SK-N-SH (cell line): Measurements from ENCODE around the gene SLC25A17. TPM values are rescaled to one million over a fixed set of nuclear protein-coding genes. Genes with fewer than 3 reads are reported as not detected.

ENCODE experiments used
- CTCF ChIA-PET: fragments of 300-600, 350-600 bp; formaldehyde crosslinking; extraction: SDS; loops from one replicate; lab custom pipeline; 2021; lab: Yijun Ruan, JAX
- POLR2A ChIA-PET: fragments of 350-600 bp; sonication (Branson Sonifier 250); formaldehyde crosslinking; extraction: SDS; loops from one replicate; lab custom pipeline; 2020; ENCODE audit warnings: antibody characterized with exemption, inconsistent platforms; lab: Yijun Ruan, JAX
- DNase-seq: peaks from one replicate; pipeline ENCODE4 v3.0.0; 2012
- H2AFZ ChIP-seq: fragments of 200-600 bp; sonication (generic); 2 replicates; pipeline ENCODE4 v1.8.1; 2016; ENCODE audit warnings: antibody characterized with exemption, mild to moderate bottlenecking, low read depth
- H3F3A ChIP-seq: fragments of 200-600 bp; sonication (generic); replicated peaks from 2 replicates; pipeline ENCODE3; 2016; ENCODE audit warnings: antibody characterized with exemption, mild to moderate bottlenecking; ENCODE audit not compliant: insufficient read depth
- H3K27ac ChIP-seq, 2 experiments: fragments of 200-500 bp in 1 of 2; fragments of 200-600 bp in 1 of 2; sonication (Bioruptor generic) in 1 of 2; sonication (generic), shearing (Covaris generic) in 1 of 2; 2 replicates each; pipeline versions ENCODE4 v1.5.1 to v1.6.1; 2014 to 2016; ENCODE audit warnings: low read depth in 2 of 2, inconsistent platforms in 1 of 2, low read length in 1 of 2, mild to moderate bottlenecking in 1 of 2, mixed read lengths in 1 of 2
- H3K27me3 ChIP-seq: fragments of 200-600 bp; sonication (generic), shearing (Covaris generic); 2 replicates; pipeline ENCODE4 v1.6.1; 2016; ENCODE audit warnings: mixed run types; ENCODE audit not compliant: insufficient read depth
- H3K36me3 ChIP-seq, 2 experiments: fragments of 200-500 bp in 1 of 2; fragments of 200-600 bp in 1 of 2; sonication (Bioruptor generic) in 1 of 2; sonication (generic) in 1 of 2; replicated peaks in 1 of 2; 2 replicates each; pipeline versions ENCODE3 to v1.5.1; 2014 to 2016; ENCODE audit warnings: low read length in 1 of 2, mild to moderate bottlenecking in 1 of 2; ENCODE audit not compliant: insufficient read depth in 2 of 2, control insufficient read depth in 1 of 2
- H3K4me1 ChIP-seq, 2 experiments: fragments of 200-500 bp in 1 of 2; fragments of 200-600 bp in 1 of 2; sonication (Bioruptor generic) in 1 of 2; sonication (generic), shearing (Covaris generic) in 1 of 2; 2 replicates each; pipeline versions ENCODE4 v1.5.1 to v1.6.1; 2014 to 2016; ENCODE audit warnings: low read depth in 1 of 2, low read length in 1 of 2, mixed run types in 1 of 2; ENCODE audit not compliant: insufficient read depth in 2 of 2, control insufficient read depth in 1 of 2
- H3K4me2 ChIP-seq: fragments of 200-600 bp; sonication (generic), shearing (Covaris generic); 2 replicates; pipeline ENCODE4 v1.6.1; 2017; ENCODE audit warnings: mixed run types
- H3K4me3 ChIP-seq, 2 experiments: fragments of 200-500 bp in 1 of 2; fragments of 200-600 bp in 1 of 2; sonication (Bioruptor generic) in 1 of 2; sonication (generic), shearing (Covaris generic) in 1 of 2; 2 replicates each; pipeline versions ENCODE4 v1.5.1 to v1.8.1; 2014 to 2016; ENCODE audit warnings: low read depth in 2 of 2, inconsistent platforms in 1 of 2, low read length in 1 of 2, mild to moderate bottlenecking in 1 of 2, mixed read lengths in 1 of 2, moderate library complexity in 1 of 2
- H3K79me2 ChIP-seq: fragments of 200-600 bp; sonication (generic); 2 replicates; pipeline ENCODE4 v1.8.1; 2017; ENCODE audit warnings: mild to moderate bottlenecking; ENCODE audit not compliant: insufficient read depth
- H3K9ac ChIP-seq: fragments of 200-600 bp; sonication (generic); 2 replicates; pipeline ENCODE4 v1.6.1; 2017; ENCODE audit warnings: mixed run types
- H3K9me2 ChIP-seq: fragments of 200-600 bp; sonication (generic); 2 replicates; pipeline ENCODE4 v1.6.1; 2017; ENCODE audit warnings: mixed run types
- H3K9me3 ChIP-seq: fragments of 200-600 bp; sonication (generic); 2 replicates; pipeline ENCODE4 v1.6.1; 2017; ENCODE audit warnings: mixed run types, mild to moderate bottlenecking, moderate library complexity
- H4K20me1 ChIP-seq: fragments of 200-600 bp; sonication (generic); 2 replicates; pipeline ENCODE4 v1.6.1; 2017; ENCODE audit warnings: mild to moderate bottlenecking, mixed run types; ENCODE audit not compliant: insufficient read depth
- ELF1 ChIP-seq: IDR thresholded peaks from 2 replicates; pipeline ENCODE4 v1.4.0; 2012
- GABPA ChIP-seq: IDR thresholded peaks from 2 replicates; pipeline ENCODE4 v1.4.0; 2012; ENCODE audit warnings: low read depth, mild to moderate bottlenecking
- GATA2 ChIP-seq: sonication (generic); formaldehyde crosslinking; IDR thresholded peaks from 2 replicates; pipeline ENCODE4 v1.5.0; 2020; ENCODE audit warnings: mild to moderate bottlenecking, missing genetic modification reagents
- JUND ChIP-seq: IDR thresholded peaks from 2 replicates; pipeline ENCODE4 v1.4.0; 2012
- NFIC ChIP-seq: IDR thresholded peaks from 2 replicates; pipeline ENCODE4 v1.4.0; 2012; ENCODE audit warnings: borderline replicate concordance
- RCOR1 ChIP-seq: fragments of 150-350 bp; IDR thresholded peaks from 2 replicates; pipeline ENCODE4 v1.6.1; 2017; ENCODE audit warnings: antibody characterized with exemption, low read length
- RFX5 ChIP-seq: IDR thresholded peaks from 2 replicates; pipeline ENCODE4 v1.6.1; 2012; ENCODE audit warnings: mild to moderate bottlenecking, improper control_type of control experiment, low read length
- SMC3 ChIP-seq: IDR thresholded peaks from 2 replicates; pipeline ENCODE4 v1.6.1; 2012; ENCODE audit warnings: low read depth, low read length, improper control_type of control experiment
- WGBS: methylation state at CpG from one replicate; pipeline ENCODE4 v1.1.6; 2017; ENCODE audit warnings: low lambda C conversion rate; 5-methylcytosine and 5-hydroxymethylcytosine counted together
- polyA plus RNA-seq, 3 experiments: library from polyadenylated mRNA; depleted of rRNA; stranded (reverse); fragments of >200 nt; gene quantifications; 2 replicates each; pipeline ENCODE4 v1.2.3, GENCODE V29; 2012
- TF ChIP-seq, protein P1 (sequence below): fragments of 150-350 bp; IDR thresholded peaks from 2 replicates; pipeline ENCODE4 v1.6.1; 2016; ENCODE audit warnings: mild to moderate bottlenecking, low read depth, low read length
- TF ChIP-seq, protein P2 (sequence below): IDR thresholded peaks from 2 replicates; pipeline ENCODE4 v1.6.1; 2012; ENCODE audit warnings: mild to moderate bottlenecking, low read depth, low read length, moderate library complexity
- TF ChIP-seq, protein P3 (sequence below): IDR thresholded peaks from 2 replicates; pipeline ENCODE4; 2012

The SLC25A17 gene
- polyA plus RNA-seq, 1 of the 3 experiments (the other 2 are of a cell fraction) = 11.1 TPM

DNA sequence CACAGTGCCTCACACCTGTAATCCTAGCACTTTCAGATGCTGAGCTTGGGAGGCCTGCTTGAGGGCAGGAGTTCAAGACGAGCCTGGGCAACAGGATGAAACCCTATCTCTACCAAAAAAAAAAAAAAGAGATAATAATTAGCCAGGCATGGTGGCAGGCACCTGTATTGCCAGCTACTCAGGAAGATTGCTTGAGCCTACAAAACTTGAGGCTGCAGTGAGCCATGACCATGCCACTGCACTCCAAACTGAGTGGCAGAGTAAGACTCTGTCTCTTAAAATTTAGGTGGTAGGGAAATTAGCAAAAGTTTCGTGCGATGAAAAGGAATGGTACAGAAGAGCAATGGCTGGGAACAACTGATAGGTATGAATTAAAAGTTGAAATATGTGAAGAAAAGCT is 19.3 kb upstream of the SLC25A17 start:
- no peaks in the 10 kb centered on the region for H3F3A ChIP-seq
- no peaks in the 10 kb centered on the region for H3K9me3 ChIP-seq
- H2AFZ ChIP-seq = no peak overlapping the region
- WGBS = 96% methylated on average over 3 of the region's 3 CpGs
- DNase-seq = no peak
- no peak overlapping the region for H3K27ac ChIP-seq
- ChIA-PET CTCF (interaction anchor here (1.0 to 1.9 kb wide), 2 partner anchors 11 to 155 kb away, joined by 3 to 5 read pairs; no protein-coding TSS in a partner anchor), POLR2A (no interaction called here)
- peaks cover 43% of the 10 kb centered on the region for H3K79me2 ChIP-seq
- peaks cover 26 to 53% of the 10 kb centered on the region in 2 experiments for H3K36me3 ChIP-seq
- TF ChIP-seq RFX5 = no peak
- no peak for TF ChIP-seq GABPA
- TF ChIP-seq ELF1 = no peak
- no peak for TF ChIP-seq RCOR1
- TF ChIP-seq GATA2 (CRISPR knock-in tag) = no peak
- TF ChIP-seq SMC3 = no peak
- TF ChIP-seq, protein P1, sequence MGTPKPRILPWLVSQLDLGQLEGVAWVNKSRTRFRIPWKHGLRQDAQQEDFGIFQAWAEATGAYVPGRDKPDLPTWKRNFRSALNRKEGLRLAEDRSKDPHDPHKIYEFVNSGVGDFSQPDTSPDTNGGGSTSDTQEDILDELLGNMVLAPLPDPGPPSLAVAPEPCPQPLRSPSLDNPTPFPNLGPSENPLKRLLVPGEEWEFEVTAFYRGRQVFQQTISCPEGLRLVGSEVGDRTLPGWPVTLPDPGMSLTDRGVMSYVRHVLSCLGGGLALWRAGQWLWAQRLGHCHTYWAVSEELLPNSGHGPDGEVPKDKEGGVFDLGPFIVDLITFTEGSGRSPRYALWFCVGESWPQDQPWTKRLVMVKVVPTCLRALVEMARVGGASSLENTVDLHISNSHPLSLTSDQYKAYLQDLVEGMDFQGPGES = no peak
- no peak for TF ChIP-seq NFIC
- TF ChIP-seq, protein P2, sequence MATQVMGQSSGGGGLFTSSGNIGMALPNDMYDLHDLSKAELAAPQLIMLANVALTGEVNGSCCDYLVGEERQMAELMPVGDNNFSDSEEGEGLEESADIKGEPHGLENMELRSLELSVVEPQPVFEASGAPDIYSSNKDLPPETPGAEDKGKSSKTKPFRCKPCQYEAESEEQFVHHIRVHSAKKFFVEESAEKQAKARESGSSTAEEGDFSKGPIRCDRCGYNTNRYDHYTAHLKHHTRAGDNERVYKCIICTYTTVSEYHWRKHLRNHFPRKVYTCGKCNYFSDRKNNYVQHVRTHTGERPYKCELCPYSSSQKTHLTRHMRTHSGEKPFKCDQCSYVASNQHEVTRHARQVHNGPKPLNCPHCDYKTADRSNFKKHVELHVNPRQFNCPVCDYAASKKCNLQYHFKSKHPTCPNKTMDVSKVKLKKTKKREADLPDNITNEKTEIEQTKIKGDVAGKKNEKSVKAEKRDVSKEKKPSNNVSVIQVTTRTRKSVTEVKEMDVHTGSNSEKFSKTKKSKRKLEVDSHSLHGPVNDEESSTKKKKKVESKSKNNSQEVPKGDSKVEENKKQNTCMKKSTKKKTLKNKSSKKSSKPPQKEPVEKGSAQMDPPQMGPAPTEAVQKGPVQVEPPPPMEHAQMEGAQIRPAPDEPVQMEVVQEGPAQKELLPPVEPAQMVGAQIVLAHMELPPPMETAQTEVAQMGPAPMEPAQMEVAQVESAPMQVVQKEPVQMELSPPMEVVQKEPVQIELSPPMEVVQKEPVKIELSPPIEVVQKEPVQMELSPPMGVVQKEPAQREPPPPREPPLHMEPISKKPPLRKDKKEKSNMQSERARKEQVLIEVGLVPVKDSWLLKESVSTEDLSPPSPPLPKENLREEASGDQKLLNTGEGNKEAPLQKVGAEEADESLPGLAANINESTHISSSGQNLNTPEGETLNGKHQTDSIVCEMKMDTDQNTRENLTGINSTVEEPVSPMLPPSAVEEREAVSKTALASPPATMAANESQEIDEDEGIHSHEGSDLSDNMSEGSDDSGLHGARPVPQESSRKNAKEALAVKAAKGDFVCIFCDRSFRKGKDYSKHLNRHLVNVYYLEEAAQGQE = no peak
- TF ChIP-seq, protein P3, sequence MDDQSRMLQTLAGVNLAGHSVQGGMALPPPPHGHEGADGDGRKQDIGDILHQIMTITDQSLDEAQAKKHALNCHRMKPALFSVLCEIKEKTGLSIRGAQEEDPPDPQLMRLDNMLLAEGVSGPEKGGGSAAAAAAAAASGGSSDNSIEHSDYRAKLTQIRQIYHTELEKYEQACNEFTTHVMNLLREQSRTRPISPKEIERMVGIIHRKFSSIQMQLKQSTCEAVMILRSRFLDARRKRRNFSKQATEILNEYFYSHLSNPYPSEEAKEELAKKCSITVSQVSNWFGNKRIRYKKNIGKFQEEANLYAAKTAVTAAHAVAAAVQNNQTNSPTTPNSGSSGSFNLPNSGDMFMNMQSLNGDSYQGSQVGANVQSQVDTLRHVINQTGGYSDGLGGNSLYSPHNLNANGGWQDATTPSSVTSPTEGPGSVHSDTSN = no peak
- H3K9me2 ChIP-seq = no peaks in the 10 kb centered on the region
- no peak overlapping the region for H3K4me2 ChIP-seq
- no peak overlapping the region for H3K4me3 ChIP-seq
- no peaks in the 10 kb centered on the region for H3K27me3 ChIP-seq
- no peak overlapping the region for H3K9ac ChIP-seq
- H4K20me1 ChIP-seq = no peaks in the 10 kb centered on the region
- no peaks in the 10 kb centered on the region for H3K4me1 ChIP-seq

DNA sequence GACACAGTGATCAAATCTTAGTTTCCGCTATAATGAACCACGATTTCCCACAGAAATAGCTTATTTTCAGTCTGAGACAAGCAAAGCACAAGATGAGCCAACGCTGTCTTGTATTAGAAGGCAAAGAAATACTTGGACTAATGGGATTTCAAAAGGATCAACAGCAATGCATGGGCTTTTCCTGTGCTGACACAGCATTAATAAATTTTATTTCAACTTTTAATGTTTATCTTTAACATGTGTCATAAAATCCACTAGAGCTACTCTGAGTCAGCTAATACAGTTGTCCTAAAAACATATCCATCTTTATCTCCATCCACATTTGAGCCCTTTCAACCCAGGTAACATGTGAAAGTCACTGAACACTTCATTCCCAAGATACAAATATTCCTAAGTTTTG is 15.5 kb upstream of the SLC25A17 start:
- CTCF ChIA-PET = interaction anchor here (0.8 kb wide), 1 partner anchor 11 kb away, joined by 3 read pairs; no protein-coding TSS in a partner anchor
- peaks cover 21% of the 10 kb centered on the region; the same call in 1 of the 2 replicates for H3K79me2 ChIP-seq
- H3K4me2 ChIP-seq = no peak overlapping the region
- H3K4me1 ChIP-seq = no peaks in the 10 kb centered on the region; a peak in 1 of 4 replicates
- H2AFZ ChIP-seq = no peak overlapping the region
- H3K4me3 ChIP-seq = no peak overlapping the region
- H4K20me1 ChIP-seq = no peaks in the 10 kb centered on the region
- no peak for DNase-seq
- H3K27ac ChIP-seq = no peak overlapping the region
- no peak for TF ChIP-seq JUND
- no peak overlapping the region for H3K9ac ChIP-seq
- H3K9me3 ChIP-seq = no peaks in the 10 kb centered on the region
- POLR2A ChIA-PET = no interaction called here
- no peaks in the 10 kb centered on the region for H3K9me2 ChIP-seq
- no peaks in the 10 kb centered on the region for H3F3A ChIP-seq
- WGBS = 97% methylated on average over 3 of the region's 3 CpGs
- H3K36me3 ChIP-seq = peaks cover 27 to 52% of the 10 kb centered on the region in 2 experiments
- no peaks in the 10 kb centered on the region for H3K27me3 ChIP-seq
